Naive thymus-derived CD4-positive, alpha-beta T cell (primary cell): Measurements from ENCODE around the gene SLIT3. TPM values are rescaled to one million over a fixed set of nuclear protein-coding genes. Genes with fewer than 3 reads are reported as not detected.

Experiments
- ATAC-seq: fragments of 150-1000 bp; cut with Tn5 transposase; 2 replicates; pipeline ENCODE4 v1.10.0; 2021; ENCODE audit warnings: mild to moderate bottlenecking, moderate library complexity
- CTCF ChIA-PET: fragments of 350-600 bp; sonication (Branson Sonifier 250); formaldehyde crosslinking; loops from one replicate; lab custom pipeline; 2021; ENCODE audit warnings: antibody characterized with exemption; lab: Charles Lee
- POLR2A ChIA-PET: fragments of 350-600 bp; sonication (Branson Sonifier 250); formaldehyde crosslinking; loops from one replicate; lab custom pipeline; 2021; ENCODE audit warnings: antibody characterized with exemption, inconsistent platforms; lab: Charles Lee
- DNase-seq, 9 donors: peaks; one replicate each; pipeline versions ENCODE4 v3.0.0 to v3.0.0-alpha.2; 2020 to 2022; ENCODE audit warnings: mixed read lengths in 1 of 9
- H3K27ac ChIP-seq: one replicate; pipeline ENCODE4 v1.7.0; 2013; ENCODE audit warnings: mild to moderate bottlenecking, low read depth, low read length, moderate library complexity
- H3K27me3 ChIP-seq, 2 donors: one replicate each; pipeline ENCODE4 v1.7.0; 2013; ENCODE audit warnings: low read length in 2 of 2, mild to moderate bottlenecking in 2 of 2, moderate library complexity in 2 of 2; ENCODE audit not compliant: control insufficient read depth in 2 of 2, insufficient read depth in 2 of 2
- H3K36me3 ChIP-seq, 3 experiments: 1 replicate in 2 of 3; 2 replicates in 1 of 3; pipeline ENCODE4 v1.7.0; 2013; ENCODE audit warnings: low read length in 3 of 3, mild to moderate bottlenecking in 3 of 3, moderate library complexity in 1 of 3; ENCODE audit not compliant: insufficient read depth in 3 of 3, control insufficient read depth in 2 of 3
- H3K4me1 ChIP-seq, 2 donors: one replicate each; pipeline ENCODE4 v1.7.0; 2013; ENCODE audit warnings: low read length in 2 of 2, mild to moderate bottlenecking in 2 of 2, moderate library complexity in 1 of 2; ENCODE audit not compliant: control insufficient read depth in 2 of 2, insufficient read depth in 2 of 2
- H3K4me3 ChIP-seq: 2 replicates; pipeline ENCODE4 v1.7.0; 2013; ENCODE audit warnings: mild to moderate bottlenecking, low read length
- H3K9me3 ChIP-seq, 3 experiments: 1 replicate in 2 of 3; 2 replicates in 1 of 3; pipeline ENCODE4 v1.7.0; 2013; ENCODE audit warnings: low read length in 3 of 3; ENCODE audit not compliant: control insufficient read depth in 2 of 3
- H3K27ac Mint-ChIP-seq, 9 donors: one replicate each; pipeline ENCODE4 v1.8.0; 2020 to 2022; ENCODE audit warnings: mixed read lengths in 9 of 9, mild to moderate bottlenecking in 8 of 9, moderate library complexity in 5 of 9, inconsistent platforms in 2 of 9
- H3K27me3 Mint-ChIP-seq, 5 donors: one replicate each; pipeline ENCODE4 v1.8.0; 2021 to 2022; ENCODE audit warnings: mixed read lengths in 5 of 5, mild to moderate bottlenecking in 1 of 5
- H3K36me3 Mint-ChIP-seq, 5 donors: one replicate each; pipeline ENCODE4 v1.8.0; 2020 to 2022; ENCODE audit warnings: mixed read lengths in 5 of 5, mild to moderate bottlenecking in 3 of 5, inconsistent platforms in 1 of 5
- H3K4me1 Mint-ChIP-seq, 7 donors: one replicate each; pipeline ENCODE4 v1.8.0; 2020 to 2022; ENCODE audit warnings: mixed read lengths in 7 of 7, mild to moderate bottlenecking in 3 of 7, inconsistent platforms in 1 of 7
- H3K4me3 Mint-ChIP-seq, 10 donors: one replicate each; pipeline ENCODE4 v1.8.0; 2020 to 2022; ENCODE audit warnings: mild to moderate bottlenecking in 10 of 10, mixed read lengths in 10 of 10, moderate library complexity in 6 of 10, inconsistent platforms in 2 of 10
- H3K9me3 Mint-ChIP-seq, 11 donors: one replicate each; pipeline ENCODE4 v1.8.0; 2020 to 2022; ENCODE audit warnings: mixed read lengths in 11 of 11, mild to moderate bottlenecking in 4 of 11, inconsistent platforms in 1 of 11, moderate library complexity in 1 of 11
- intact Hi-C, 2 donors: fragments of 100-400 bp; cut with micrococcal nuclease; formaldehyde crosslinking; loops; one replicate each; pipeline ENCODE4 v1.15.1; 2023
- polyA plus RNA-seq, 2 donors: library from polyadenylated mRNA; unstranded; fragments of 300-500 nt; fragmentation: Illumina TruSeq; gene quantifications; one replicate each; pipeline ENCODE4 v1.2.3, GENCODE V29; 2021
- total RNA-seq, 6 experiments: library from RNA in 5 of 6; stranded (reverse) in 5 of 6; gene quantifications; 1 replicate in 5 of 6; 2 replicates in 1 of 6; pipeline ENCODE4 v1.2.3 and lab custom pipeline; 2021 to 2026

SLIT3 gene
- total and polyA plus RNA-seq, 7 experiments from 2014 or later, result 0.34 TPM; not detected in 6

- no peaks in the 10 kb centered on the region for H3K27me3 ChIP-seq
- no peaks in the 10 kb centered on the region for H3K4me1 ChIP-seq
- no peaks in the 10 kb centered on the region for H3K36me3 Mint-ChIP-seq
- H3K9me3 Mint-ChIP-seq, result peaks cover 0 to 1% (median 0%) of the 10 kb centered on the region in 11 donors
- CTCF ChIA-PET, result interaction anchor here (0.6 kb wide), 1 partner anchor 136 kb away, joined by 3 read pairs; no protein-coding TSS in a partner anchor
- H3K4me1 Mint-ChIP-seq, result peaks cover 0 to 4% (median 0%) of the 10 kb centered on the region in 7 donors
- no peak overlapping the region for H3K4me3 ChIP-seq
- intact Hi-C loops, result no loop called here
- ATAC-seq (no peak), DNase-seq (no peak)
- no peak overlapping the region for H3K27ac ChIP-seq
- H3K27ac Mint-ChIP-seq, result no peak overlapping the region
- H3K36me3 ChIP-seq, result no peaks in the 10 kb centered on the region
- H3K27me3 Mint-ChIP-seq, result peaks cover 4 to 27% (median 12%) of the 10 kb centered on the region in 5 donors
- H3K4me3 Mint-ChIP-seq, result no peak overlapping the region
- no peaks in the 10 kb centered on the region for H3K9me3 ChIP-seq
- POLR2A ChIA-PET, result no interaction called here
Measured at GRCh38 chr5:168898247-168898911, 402.6 kb downstream of the SLIT3 start.

DNA sequence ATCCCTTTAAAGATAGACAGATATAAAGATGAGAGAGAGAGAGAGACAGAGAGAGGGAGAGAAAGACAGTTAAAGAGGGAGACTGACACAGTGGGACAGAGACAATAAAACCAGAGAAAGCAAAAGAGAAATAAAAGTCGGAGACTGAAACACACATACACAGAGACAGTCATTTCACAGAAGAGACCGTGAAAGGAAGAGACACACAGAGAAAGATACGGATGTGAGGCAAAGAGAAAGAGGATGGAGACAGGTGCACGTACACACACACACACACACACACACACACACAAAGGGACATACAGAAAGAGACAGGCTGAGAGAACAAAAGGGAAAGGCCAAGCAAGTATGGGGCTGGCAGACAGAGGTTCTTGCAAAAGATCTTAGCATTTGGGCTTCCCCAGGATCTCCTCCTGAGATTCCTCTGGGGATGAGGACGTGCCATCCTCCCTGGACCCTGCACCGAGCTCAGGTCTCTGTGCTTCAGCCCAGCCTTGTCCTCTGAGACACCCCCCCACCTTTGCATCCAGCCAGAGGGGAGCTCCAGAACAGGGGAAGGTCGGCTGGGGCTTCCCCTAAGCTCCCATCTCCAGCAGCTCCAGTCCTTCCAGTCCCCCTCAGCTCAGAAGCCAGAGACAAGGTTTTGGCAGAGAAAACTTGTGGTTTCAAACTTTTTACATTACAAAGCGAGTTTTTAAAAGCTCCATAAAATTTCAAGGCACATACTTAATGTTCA lies 403.4 kb downstream of the SLIT3 start:
- H3K4me1 Mint-ChIP-seq, result peaks cover 0 to 3% (median 0%) of the 10 kb centered on the region in 7 donors
- Histone ChIP-seq H3K36me3 (no peaks in the 10 kb centered on the region), H3K27me3 (no peaks in the 10 kb centered on the region), H3K4me3 (no peak overlapping the region), H3K4me1 (no peaks in the 10 kb centered on the region), H3K27ac (no peak overlapping the region), H3K9me3 (no peaks in the 10 kb centered on the region)
- no peak overlapping the region for H3K27ac Mint-ChIP-seq
- ATAC-seq, result no peak
- no peaks in the 10 kb centered on the region for H3K36me3 Mint-ChIP-seq
- intact Hi-C loops, result no loop called here
- no peak overlapping the region for H3K4me3 Mint-ChIP-seq
- H3K9me3 Mint-ChIP-seq, result peaks cover 0 to 1% (median 0%) of the 10 kb centered on the region in 11 donors
- ChIA-PET POLR2A (no interaction called here), CTCF (interaction anchor here (0.6 kb wide), 1 partner anchor 137 kb away, joined by 3 read pairs; no protein-coding TSS in a partner anchor)
- peaks cover 4 to 27% (median 12%) of the 10 kb centered on the region in 5 donors for H3K27me3 Mint-ChIP-seq
- DNase-seq, result no peak

- H3K9me3 Mint-ChIP-seq, result peaks cover 0 to 1% (median 0%) of the 10 kb centered on the region in 11 donors
- H3K4me1 Mint-ChIP-seq, result peaks cover 0 to 3% (median 0%) of the 10 kb centered on the region in 7 donors
- DNase-seq (no peak), ATAC-seq (no peak)
- H3K4me3 ChIP-seq, result no peak overlapping the region
- no peak overlapping the region for H3K4me3 Mint-ChIP-seq
- no peaks in the 10 kb centered on the region for H3K9me3 ChIP-seq
- H3K36me3 ChIP-seq, result no peaks in the 10 kb centered on the region
- POLR2A ChIA-PET, result no interaction called here
- no peak overlapping the region for H3K27ac Mint-ChIP-seq
- H3K4me1 ChIP-seq, result no peaks in the 10 kb centered on the region
- no peaks in the 10 kb centered on the region for H3K27me3 ChIP-seq
- H3K36me3 Mint-ChIP-seq, result no peaks in the 10 kb centered on the region
- CTCF ChIA-PET, result interaction anchor here (0.6 kb wide), 1 partner anchor 13 kb away, joined by 3 read pairs; no protein-coding TSS in a partner anchor
- peaks cover 5 to 27% (median 18%) of the 10 kb centered on the region in 5 donors for H3K27me3 Mint-ChIP-seq
- H3K27ac ChIP-seq, result no peak overlapping the region
- intact Hi-C loops, result no loop called here
Measured at GRCh38 chr5:168895295-168896071, 405.5 kb downstream of the SLIT3 start.

DNA sequence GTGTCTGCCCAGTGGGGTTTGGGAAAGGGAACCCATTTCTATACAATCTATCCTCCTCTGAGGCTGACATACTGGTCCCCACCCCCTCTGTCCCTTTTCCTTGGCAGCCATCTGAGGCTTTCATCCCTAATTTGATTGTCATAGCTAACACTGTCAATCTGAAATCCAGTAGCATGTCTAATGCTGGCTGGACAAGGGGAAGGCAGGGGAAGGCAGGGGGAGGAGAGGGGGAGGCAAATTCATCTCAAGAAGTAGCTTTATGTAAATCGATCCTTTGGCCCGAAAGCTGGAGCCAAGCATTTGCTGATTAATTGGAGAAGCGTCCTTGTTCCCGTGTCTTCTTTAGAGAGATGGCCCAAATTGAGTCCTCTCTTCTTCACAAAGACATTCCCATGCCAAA lies 407.7 kb downstream of the SLIT3 start:
- ATAC-seq (no peak), DNase-seq (no peak)
- Mint-ChIP-seq H3K36me3 (no peaks in the 10 kb centered on the region), H3K4me1 (peaks cover 0 to 3% (median 0%) of the 10 kb centered on the region in 7 donors), H3K27ac (no peak overlapping the region), H3K27me3 (peaks cover 5 to 21% (median 13%) of the 10 kb centered on the region in 5 donors), H3K9me3 (peaks cover 0 to 1% (median 0%) of the 10 kb centered on the region in 11 donors), H3K4me3 (no peak overlapping the region)
- Histone ChIP-seq H3K4me3 (no peak overlapping the region), H3K27ac (no peak overlapping the region), H3K9me3 (no peaks in the 10 kb centered on the region), H3K27me3 (no peaks in the 10 kb centered on the region), H3K4me1 (no peaks in the 10 kb centered on the region), H3K36me3 (no peaks in the 10 kb centered on the region)
- ChIA-PET POLR2A (no interaction called here), CTCF (no interaction called here)
- intact Hi-C loops, result no loop called here

GRCh38 chr5:168892618-168893186 lies 408.2 kb downstream of the SLIT3 start:
- H3K4me1 ChIP-seq, result no peaks in the 10 kb centered on the region
- no peaks in the 10 kb centered on the region for H3K9me3 ChIP-seq
- DNase-seq (no peak), ATAC-seq (no peak)
- Mint-ChIP-seq H3K27ac (no peak overlapping the region), H3K4me3 (no peak overlapping the region), H3K9me3 (peaks cover 0 to 1% (median 0%) of the 10 kb centered on the region in 11 donors), H3K4me1 (peaks cover 0 to 3% (median 0%) of the 10 kb centered on the region in 7 donors), H3K27me3 (peaks cover 5 to 25% (median 16%) of the 10 kb centered on the region in 5 donors), H3K36me3 (no peaks in the 10 kb centered on the region)
- no peaks in the 10 kb centered on the region for H3K27me3 ChIP-seq
- intact Hi-C loops, result no loop called here
- H3K4me3 ChIP-seq, result no peak overlapping the region
- no peak overlapping the region for H3K27ac ChIP-seq
- POLR2A ChIA-PET, result no interaction called here
- CTCF ChIA-PET, result no interaction called here
- no peaks in the 10 kb centered on the region for H3K36me3 ChIP-seq
